Glutamatergic neuron (in vitro differentiated cells): Measurements from ENCODE around the gene ZNF407. TPM values are rescaled to one million over a fixed set of nuclear protein-coding genes. Genes with fewer than 3 reads are reported as not detected.

Experiments used
- DNase-seq: peaks from one replicate; pipeline ENCODE4 v3.0.0; 2022
- H3K27ac Mint-ChIP-seq: one replicate; pipeline ENCODE4 v1.8.0; 2020; ENCODE audit warnings: mild to moderate bottlenecking, mixed read lengths, inconsistent platforms; ENCODE audit not compliant: unreplicated experiment
- H3K27me3 Mint-ChIP-seq: one replicate; pipeline ENCODE4 v1.8.0; 2020; ENCODE audit warnings: mild to moderate bottlenecking, moderate library complexity, mixed read lengths, inconsistent platforms; ENCODE audit not compliant: unreplicated experiment
- H3K36me3 Mint-ChIP-seq: one replicate; pipeline ENCODE4 v1.8.0; 2020; ENCODE audit warnings: mild to moderate bottlenecking, mixed read lengths, inconsistent platforms; ENCODE audit not compliant: unreplicated experiment
- H3K4me1 Mint-ChIP-seq: one replicate; pipeline ENCODE4 v1.8.0; 2020; ENCODE audit warnings: mild to moderate bottlenecking, low read depth, mixed read lengths, inconsistent platforms; ENCODE audit not compliant: unreplicated experiment
- H3K4me3 Mint-ChIP-seq: one replicate; pipeline ENCODE4 v1.8.0; 2020; ENCODE audit warnings: mild to moderate bottlenecking, mixed read lengths, inconsistent platforms; ENCODE audit not compliant: unreplicated experiment
- H3K9me3 Mint-ChIP-seq: one replicate; pipeline ENCODE4 v1.8.0; 2020; ENCODE audit warnings: mild to moderate bottlenecking, moderate library complexity, mixed read lengths, inconsistent platforms; ENCODE audit not compliant: unreplicated experiment
- total RNA-seq: library from RNA; stranded (reverse); fragmentation: NEBNext Ultra II Directional; extraction: Animal tissue kit (Norgen Biotek cat#: 25700); gene quantifications from one replicate; pipeline ENCODE4 v1.2.1, GENCODE V29; 2021; ENCODE audit not compliant: unreplicated experiment
- TF ChIP-seq, protein P1 (sequence below): fragments of 200-600 bp; sonication (generic); IDR thresholded peaks from one replicate; pipeline ENCODE4 v1.5.0; 2021; ENCODE audit not compliant: partially characterized antibody, unreplicated experiment

Gene ZNF407
- total RNA-seq, 1 donor from 2014 or later, result 15.8 TPM

DNA sequence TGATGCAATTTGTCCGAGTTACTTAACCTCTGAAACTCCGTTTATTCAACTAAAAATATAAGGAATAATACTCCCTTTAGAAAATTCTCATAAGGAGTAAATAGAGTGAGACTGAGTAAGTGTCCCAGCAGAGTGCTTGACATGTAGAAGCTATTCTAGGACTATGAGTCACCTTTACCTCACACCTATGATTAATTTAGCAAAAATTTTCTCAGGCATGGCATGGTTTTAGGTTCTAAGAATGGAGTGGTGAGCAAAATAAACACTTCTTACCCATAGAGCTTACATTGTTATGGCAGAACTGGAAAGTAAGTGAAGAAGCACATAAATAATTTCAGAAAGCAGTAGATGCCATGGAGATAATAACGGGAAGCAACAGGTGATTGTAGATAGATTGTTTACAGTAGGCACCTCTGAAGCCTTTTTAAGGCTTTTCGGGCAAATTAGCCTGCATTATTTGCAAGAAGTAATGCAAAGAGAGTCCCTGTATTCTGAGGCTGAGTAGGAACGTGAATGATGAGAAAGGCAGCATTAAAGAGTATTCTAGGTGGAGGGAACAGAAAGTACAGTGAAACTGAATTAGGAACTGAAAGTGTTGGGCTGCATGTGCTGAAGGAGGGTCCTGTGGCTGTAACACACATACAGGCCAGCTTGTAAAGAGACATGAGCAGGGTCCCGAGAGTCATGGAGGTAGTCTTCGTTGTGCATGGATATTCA, 209.2 kb downstream of the ZNF407 start:
- Mint-ChIP-seq H3K4me1 (no peaks in the 10 kb centered on the region), H3K36me3 (no peaks in the 10 kb centered on the region), H3K4me3 (no peak overlapping the region), H3K27ac (no peak overlapping the region), H3K9me3 (peaks cover 2% of the 10 kb centered on the region), H3K27me3 (no peaks in the 10 kb centered on the region)
- TF ChIP-seq, protein P1, sequence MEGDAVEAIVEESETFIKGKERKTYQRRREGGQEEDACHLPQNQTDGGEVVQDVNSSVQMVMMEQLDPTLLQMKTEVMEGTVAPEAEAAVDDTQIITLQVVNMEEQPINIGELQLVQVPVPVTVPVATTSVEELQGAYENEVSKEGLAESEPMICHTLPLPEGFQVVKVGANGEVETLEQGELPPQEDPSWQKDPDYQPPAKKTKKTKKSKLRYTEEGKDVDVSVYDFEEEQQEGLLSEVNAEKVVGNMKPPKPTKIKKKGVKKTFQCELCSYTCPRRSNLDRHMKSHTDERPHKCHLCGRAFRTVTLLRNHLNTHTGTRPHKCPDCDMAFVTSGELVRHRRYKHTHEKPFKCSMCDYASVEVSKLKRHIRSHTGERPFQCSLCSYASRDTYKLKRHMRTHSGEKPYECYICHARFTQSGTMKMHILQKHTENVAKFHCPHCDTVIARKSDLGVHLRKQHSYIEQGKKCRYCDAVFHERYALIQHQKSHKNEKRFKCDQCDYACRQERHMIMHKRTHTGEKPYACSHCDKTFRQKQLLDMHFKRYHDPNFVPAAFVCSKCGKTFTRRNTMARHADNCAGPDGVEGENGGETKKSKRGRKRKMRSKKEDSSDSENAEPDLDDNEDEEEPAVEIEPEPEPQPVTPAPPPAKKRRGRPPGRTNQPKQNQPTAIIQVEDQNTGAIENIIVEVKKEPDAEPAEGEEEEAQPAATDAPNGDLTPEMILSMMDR, result no peak
- no peak for DNase-seq

DNA sequence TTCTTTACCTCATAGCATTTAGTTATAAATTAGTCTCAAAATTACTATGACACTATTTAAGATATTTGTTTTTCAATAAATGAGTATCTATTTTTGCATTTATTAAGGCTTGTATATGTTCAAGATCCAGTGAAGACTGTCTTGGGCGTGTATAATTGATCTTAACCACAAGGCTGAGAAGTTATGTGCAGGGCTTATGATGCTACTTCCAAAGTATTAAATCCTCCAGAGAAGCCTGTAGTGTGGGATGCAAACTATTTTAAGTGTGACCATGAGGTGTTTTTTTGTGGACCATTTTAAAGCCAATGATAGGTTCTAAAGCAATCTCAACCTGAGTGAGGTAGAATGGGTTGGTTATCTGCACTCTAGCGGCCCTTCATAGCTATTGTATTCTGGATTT, 219.9 kb downstream of the ZNF407 start:
- Mint-ChIP-seq H3K4me1 (no peaks in the 10 kb centered on the region), H3K27ac (no peak overlapping the region), H3K27me3 (no peaks in the 10 kb centered on the region), H3K36me3 (no peaks in the 10 kb centered on the region), H3K4me3 (no peak overlapping the region), H3K9me3 (no peaks in the 10 kb centered on the region)
- TF ChIP-seq, protein P1, result no peak
- DNase-seq, result no peak

DNA sequence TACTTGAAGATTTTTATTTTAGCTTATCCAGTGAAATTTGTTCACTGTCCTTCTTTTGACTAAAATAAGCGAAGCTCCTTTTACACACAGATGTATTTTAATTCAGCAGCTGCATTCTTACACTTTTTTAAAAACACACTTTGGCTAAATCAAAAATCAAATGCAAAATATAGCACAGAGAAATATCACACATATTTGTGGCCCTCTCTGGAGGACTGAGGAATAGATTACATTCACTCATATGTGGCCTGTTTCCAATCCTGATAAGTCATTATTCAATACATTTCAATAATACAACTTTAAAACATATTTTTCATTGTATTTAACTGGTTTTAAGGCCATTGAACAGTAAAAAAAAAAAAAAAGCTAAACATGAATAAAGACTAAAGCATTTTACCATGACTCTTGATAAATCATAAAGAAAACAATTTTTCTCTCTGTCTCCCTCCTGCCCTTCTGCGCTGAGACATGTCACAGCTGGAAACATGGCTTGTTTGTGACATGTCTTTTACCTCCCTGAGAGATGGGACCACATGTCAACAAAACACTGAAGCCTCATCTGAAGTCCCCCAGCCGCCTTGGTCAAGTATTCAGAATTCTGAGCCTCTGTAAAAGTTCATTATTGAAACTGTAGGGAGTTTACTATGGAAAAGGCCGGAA, 221.0 kb downstream of the ZNF407 start:
- H3K9me3 Mint-ChIP-seq, result no peaks in the 10 kb centered on the region
- peaks cover 6% of the 10 kb centered on the region for H3K36me3 Mint-ChIP-seq
- TF ChIP-seq, protein P1, result no peak
- no peak overlapping the region for H3K27ac Mint-ChIP-seq
- no peaks in the 10 kb centered on the region for H3K4me1 Mint-ChIP-seq
- H3K4me3 Mint-ChIP-seq, result no peak overlapping the region
- no peak for DNase-seq
- H3K27me3 Mint-ChIP-seq, result no peaks in the 10 kb centered on the region

DNA sequence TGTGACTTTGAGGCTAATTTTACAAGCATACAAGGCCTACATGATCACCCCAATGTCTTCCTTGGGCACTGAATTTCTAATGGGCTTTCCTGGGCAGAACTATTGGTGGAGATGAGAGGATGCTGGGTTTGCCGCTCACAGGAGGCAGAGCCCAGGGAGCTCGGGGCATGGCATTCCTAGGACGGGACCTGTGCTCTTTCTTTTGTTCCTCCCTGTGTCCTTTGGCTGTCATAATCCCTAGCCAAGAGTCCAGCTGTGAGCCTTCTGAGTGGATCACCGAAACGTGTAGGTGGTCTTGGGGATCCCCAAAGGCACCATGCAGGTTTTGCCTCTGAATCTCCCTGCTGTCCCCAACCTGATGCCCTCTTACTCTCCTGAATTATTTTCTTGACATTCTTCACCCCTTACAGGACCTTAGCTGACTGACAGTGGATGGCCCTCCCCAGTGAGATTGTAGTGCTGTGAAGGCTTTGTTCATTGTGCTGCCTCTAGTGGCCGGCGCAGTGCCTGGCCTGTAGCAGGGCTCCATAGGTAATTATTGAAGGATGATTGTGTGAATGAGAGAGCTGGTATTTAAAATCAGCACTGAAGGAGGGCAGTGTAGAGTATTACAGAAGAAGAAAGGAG, 221.9 kb downstream of the ZNF407 start:
- H3K9me3 Mint-ChIP-seq, result peaks cover 2% of the 10 kb centered on the region
- DNase-seq, result peak; percentile 67
- no peak overlapping the region for H3K4me3 Mint-ChIP-seq
- H3K27ac Mint-ChIP-seq, result no peak overlapping the region
- H3K36me3 Mint-ChIP-seq, result peaks cover 9% of the 10 kb centered on the region
- no peaks in the 10 kb centered on the region for H3K4me1 Mint-ChIP-seq
- no peaks in the 10 kb centered on the region for H3K27me3 Mint-ChIP-seq
- TF ChIP-seq, protein P1, result peak; percentile 73
